DND-41 (cell line): ENCODE data around the gene DHCR24.

Source experiments
- EZH2 ChIP-seq: IDR thresholded peaks from 3 replicates; pipeline ENCODE4 v1.6.1; 2012; ENCODE audit warnings: borderline replicate concordance, low read depth, mild to moderate bottlenecking, moderate library complexity, low read length, inconsistent platforms; ENCODE audit not compliant: severe bottlenecking
- TF ChIP-seq, protein P1 (sequence below): IDR thresholded peaks from 2 replicates; pipeline ENCODE4 v1.5.1; 2012; ENCODE audit warnings: borderline replicate concordance, low read length, moderate library complexity, mild to moderate bottlenecking; ENCODE audit not compliant: poor library complexity, severe bottlenecking; ENCODE audit errors: extremely low read depth

DNA sequence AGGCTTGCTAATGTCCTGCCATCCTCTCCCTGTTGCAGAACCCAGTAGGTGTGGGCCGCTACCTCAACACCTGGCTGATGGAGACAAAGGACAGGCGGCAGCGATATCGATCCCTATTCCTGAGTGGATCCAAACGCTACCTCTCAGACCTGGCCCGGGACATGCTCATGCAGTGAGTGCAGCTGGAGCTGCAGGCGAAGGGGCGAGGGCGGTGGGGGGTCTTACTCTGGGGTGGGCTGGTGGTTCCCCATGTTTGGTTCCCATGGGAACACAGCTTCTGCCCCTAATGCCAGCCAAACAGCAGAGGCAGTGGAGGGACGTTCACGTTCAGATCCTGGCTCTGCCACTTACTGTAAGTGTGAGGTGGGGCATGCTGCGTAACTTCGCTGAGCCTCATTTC is 70.0 kb downstream of the DHCR24 start:
- TF ChIP-seq EZH2, result no peak
- TF ChIP-seq, protein P1, sequence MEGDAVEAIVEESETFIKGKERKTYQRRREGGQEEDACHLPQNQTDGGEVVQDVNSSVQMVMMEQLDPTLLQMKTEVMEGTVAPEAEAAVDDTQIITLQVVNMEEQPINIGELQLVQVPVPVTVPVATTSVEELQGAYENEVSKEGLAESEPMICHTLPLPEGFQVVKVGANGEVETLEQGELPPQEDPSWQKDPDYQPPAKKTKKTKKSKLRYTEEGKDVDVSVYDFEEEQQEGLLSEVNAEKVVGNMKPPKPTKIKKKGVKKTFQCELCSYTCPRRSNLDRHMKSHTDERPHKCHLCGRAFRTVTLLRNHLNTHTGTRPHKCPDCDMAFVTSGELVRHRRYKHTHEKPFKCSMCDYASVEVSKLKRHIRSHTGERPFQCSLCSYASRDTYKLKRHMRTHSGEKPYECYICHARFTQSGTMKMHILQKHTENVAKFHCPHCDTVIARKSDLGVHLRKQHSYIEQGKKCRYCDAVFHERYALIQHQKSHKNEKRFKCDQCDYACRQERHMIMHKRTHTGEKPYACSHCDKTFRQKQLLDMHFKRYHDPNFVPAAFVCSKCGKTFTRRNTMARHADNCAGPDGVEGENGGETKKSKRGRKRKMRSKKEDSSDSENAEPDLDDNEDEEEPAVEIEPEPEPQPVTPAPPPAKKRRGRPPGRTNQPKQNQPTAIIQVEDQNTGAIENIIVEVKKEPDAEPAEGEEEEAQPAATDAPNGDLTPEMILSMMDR, result no peak
